Measurements from ENCODE around the gene SLC15A2. TPM values are rescaled to one million over a fixed set of nuclear protein-coding genes. Genes with fewer than 3 reads are reported as not detected.

Gene SLC15A2
- total and polyA plus RNA-seq, 2 donors from 2014 or later = 9.0 to 21.8 TPM

- Histone ChIP-seq H3K36me3 (ENCODE audit: control insufficient read depth in 2 of 3, insufficient read depth in 3 of 3, low read length in 3 of 3) (no peaks in the 10 kb centered on the region), H3K27me3 (ENCODE audit: control insufficient read depth, insufficient read depth, low read length) (no peaks in the 10 kb centered on the region), H3K9ac (ENCODE audit: low read length in 3 of 3) (no peak overlapping the region), H3K4me1 (ENCODE audit: control insufficient read depth in 2 of 3, insufficient read depth in 2 of 3, low read depth in 1 of 3, low read length in 3 of 3) (peaks cover 0 to 11% (median 4%) of the 10 kb centered on the region in 3 donors), H3K27ac (ENCODE audit: low read depth in 2 of 2, low read length in 2 of 2) (peak overlapping the region; percentile 61 to 84), H3K4me3 (ENCODE audit: low read length in 3 of 3) (no peak overlapping the region), H3K9me3 (ENCODE audit: control insufficient read depth in 2 of 3, insufficient read depth in 1 of 3, low read length in 3 of 3) (peaks cover 0 to 7% (median 0%) of the 10 kb centered on the region in 3 donors)
- intact Hi-C loops (cut with DNase I) = no loop called here
- FAIRE-seq = peak; percentile 35
- DNase-seq = peak in 3 of 5 donors; percentile 14 to 61 (median 46)
- TF ChIP-seq CTCF (IDR thresholded peaks at IDR 0.05; ENCODE audit: borderline replicate concordance, extremely low read depth, insufficient read depth) = no peak
Observed at GRCh38 chr3:121951291-121951919, 57.2 kb downstream of the SLC15A2 start.

GRCh38 chr3:121956363-121956762 lies 62.2 kb downstream of the SLC15A2 start:
- intact Hi-C loops (cut with DNase I) = no loop called here
- H3K36me3 ChIP-seq (ENCODE audit: control insufficient read depth in 2 of 3, insufficient read depth in 3 of 3, low read length in 3 of 3) = no peaks in the 10 kb centered on the region
- H3K27ac ChIP-seq (ENCODE audit: low read depth in 2 of 2, low read length in 2 of 2) = no peak overlapping the region
- DNase-seq (no peak), FAIRE-seq (no peak)
- no peak for TF ChIP-seq CTCF (IDR thresholded peaks at IDR 0.05; ENCODE audit: borderline replicate concordance, extremely low read depth, insufficient read depth)
- no peaks in the 10 kb centered on the region for H3K4me1 ChIP-seq (ENCODE audit: control insufficient read depth in 2 of 3, insufficient read depth in 2 of 3, low read depth in 1 of 3, low read length in 3 of 3)
- no peak overlapping the region for H3K4me3 ChIP-seq (ENCODE audit: low read length in 3 of 3)
- H3K9ac ChIP-seq (ENCODE audit: low read length in 3 of 3) = no peak overlapping the region
- no peaks in the 10 kb centered on the region for H3K27me3 ChIP-seq (ENCODE audit: control insufficient read depth, insufficient read depth, low read length)
- H3K9me3 ChIP-seq (ENCODE audit: control insufficient read depth in 2 of 3, insufficient read depth in 1 of 3, low read length in 3 of 3) = peaks cover 0 to 7% (median 0%) of the 10 kb centered on the region in 3 donors

GRCh38 chr3:121957674-121958415 lies 63.6 kb downstream of the SLC15A2 start:
- H3K27me3 ChIP-seq (ENCODE audit: control insufficient read depth, insufficient read depth, low read length) = no peaks in the 10 kb centered on the region
- no peak for FAIRE-seq

More at GRCh38 chr3:121957674-121958415, 63.6 kb downstream of the SLC15A2 start:
- Histone ChIP-seq H3K4me3 (ENCODE audit: low read length in 3 of 3) (no peak overlapping the region), H3K27ac (ENCODE audit: low read depth in 2 of 2, low read length in 2 of 2) (no peak overlapping the region), H3K36me3 (ENCODE audit: control insufficient read depth in 2 of 3, insufficient read depth in 3 of 3, low read length in 3 of 3) (no peaks in the 10 kb centered on the region), H3K4me1 (ENCODE audit: control insufficient read depth in 2 of 3, insufficient read depth in 2 of 3, low read depth in 1 of 3, low read length in 3 of 3) (no peaks in the 10 kb centered on the region), H3K9me3 (ENCODE audit: control insufficient read depth in 2 of 3, insufficient read depth in 1 of 3, low read length in 3 of 3) (peaks cover 0 to 4% (median 0%) of the 10 kb centered on the region in 3 donors), H3K9ac (ENCODE audit: low read length in 3 of 3) (no peak overlapping the region)
- no peak for TF ChIP-seq CTCF (IDR thresholded peaks at IDR 0.05; ENCODE audit: borderline replicate concordance, extremely low read depth, insufficient read depth)
- DNase-seq = no peak
- intact Hi-C loops (cut with DNase I) = no loop called here
